ENCODE measurements around the gene RAB3B.

Gene RAB3B

DNA sequence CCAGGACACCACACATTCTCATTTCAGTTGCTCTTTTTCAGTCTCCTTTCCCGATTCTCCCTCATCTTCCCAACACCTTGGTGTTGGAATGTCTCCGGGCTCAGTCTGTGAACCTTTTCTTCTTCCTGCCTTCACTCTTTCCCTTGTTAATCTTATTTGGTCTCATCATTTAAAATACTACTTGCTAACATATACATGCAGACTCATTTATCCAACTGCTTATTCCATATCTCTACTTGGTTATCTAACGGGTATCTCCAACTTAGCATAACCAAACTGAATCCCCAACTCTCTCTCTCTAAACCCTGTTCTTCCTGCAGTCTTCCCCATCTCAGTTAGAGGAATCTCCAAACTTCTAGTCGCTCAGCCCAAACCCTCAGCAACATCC lies 26.2 kb downstream of the RAB3B start:
- in situ Hi-C loops (cut with HindIII; ENCODE audit: low sequenced_read_pairs), result no loop called here
- no peak for DNase-seq (ENCODE audit: low read depth)
- no peak overlapping the region for H3K4me3 ChIP-seq (ENCODE audit: low read depth, low read length)
- TF ChIP-seq, protein P1, sequence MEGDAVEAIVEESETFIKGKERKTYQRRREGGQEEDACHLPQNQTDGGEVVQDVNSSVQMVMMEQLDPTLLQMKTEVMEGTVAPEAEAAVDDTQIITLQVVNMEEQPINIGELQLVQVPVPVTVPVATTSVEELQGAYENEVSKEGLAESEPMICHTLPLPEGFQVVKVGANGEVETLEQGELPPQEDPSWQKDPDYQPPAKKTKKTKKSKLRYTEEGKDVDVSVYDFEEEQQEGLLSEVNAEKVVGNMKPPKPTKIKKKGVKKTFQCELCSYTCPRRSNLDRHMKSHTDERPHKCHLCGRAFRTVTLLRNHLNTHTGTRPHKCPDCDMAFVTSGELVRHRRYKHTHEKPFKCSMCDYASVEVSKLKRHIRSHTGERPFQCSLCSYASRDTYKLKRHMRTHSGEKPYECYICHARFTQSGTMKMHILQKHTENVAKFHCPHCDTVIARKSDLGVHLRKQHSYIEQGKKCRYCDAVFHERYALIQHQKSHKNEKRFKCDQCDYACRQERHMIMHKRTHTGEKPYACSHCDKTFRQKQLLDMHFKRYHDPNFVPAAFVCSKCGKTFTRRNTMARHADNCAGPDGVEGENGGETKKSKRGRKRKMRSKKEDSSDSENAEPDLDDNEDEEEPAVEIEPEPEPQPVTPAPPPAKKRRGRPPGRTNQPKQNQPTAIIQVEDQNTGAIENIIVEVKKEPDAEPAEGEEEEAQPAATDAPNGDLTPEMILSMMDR (IDR thresholded peaks at IDR 0.05; ENCODE audit: low read depth, low read length, missing control alignments), result no peak

DNA sequence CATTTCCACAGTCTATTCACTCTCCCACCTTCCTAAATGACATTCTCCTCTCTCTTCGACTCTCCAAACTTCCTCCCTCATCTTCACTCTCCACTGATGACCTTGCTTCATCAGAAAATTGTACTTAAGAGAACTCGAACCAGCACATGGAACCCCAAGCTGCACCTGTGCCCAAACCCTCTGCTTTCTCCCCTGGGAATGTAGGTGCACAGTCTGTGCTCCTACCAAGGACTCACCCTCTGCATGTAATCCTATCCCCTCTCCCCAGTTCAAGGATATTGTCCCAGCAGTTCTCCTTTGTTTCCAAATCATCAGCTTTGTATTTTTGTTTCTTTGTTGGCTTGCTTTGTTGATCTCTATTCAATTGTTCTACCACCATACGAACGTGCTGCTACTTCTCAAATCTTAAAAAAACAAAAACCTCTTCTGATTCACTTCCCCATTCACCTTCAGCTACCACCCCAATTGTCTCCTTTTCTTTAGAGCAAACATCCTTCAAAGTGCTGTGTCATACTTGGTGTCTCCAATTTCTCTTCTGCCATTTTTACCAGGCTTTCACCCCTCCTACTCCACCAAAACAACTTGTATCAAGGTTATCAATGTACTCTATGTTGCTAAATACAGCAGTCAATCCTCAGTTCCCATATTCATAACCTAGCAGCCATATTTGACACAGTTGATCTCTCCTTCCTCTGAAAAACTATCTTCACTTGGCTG lies 26.8 kb downstream of the RAB3B start:
- TF ChIP-seq, protein P1 (IDR thresholded peaks at IDR 0.05; ENCODE audit: low read depth, low read length, missing control alignments), result no peak
- DNase-seq (ENCODE audit: low read depth), result no peak
- in situ Hi-C loops (cut with HindIII; ENCODE audit: low sequenced_read_pairs), result no loop called here
- no peak overlapping the region for H3K4me3 ChIP-seq (ENCODE audit: low read depth, low read length)

DNA sequence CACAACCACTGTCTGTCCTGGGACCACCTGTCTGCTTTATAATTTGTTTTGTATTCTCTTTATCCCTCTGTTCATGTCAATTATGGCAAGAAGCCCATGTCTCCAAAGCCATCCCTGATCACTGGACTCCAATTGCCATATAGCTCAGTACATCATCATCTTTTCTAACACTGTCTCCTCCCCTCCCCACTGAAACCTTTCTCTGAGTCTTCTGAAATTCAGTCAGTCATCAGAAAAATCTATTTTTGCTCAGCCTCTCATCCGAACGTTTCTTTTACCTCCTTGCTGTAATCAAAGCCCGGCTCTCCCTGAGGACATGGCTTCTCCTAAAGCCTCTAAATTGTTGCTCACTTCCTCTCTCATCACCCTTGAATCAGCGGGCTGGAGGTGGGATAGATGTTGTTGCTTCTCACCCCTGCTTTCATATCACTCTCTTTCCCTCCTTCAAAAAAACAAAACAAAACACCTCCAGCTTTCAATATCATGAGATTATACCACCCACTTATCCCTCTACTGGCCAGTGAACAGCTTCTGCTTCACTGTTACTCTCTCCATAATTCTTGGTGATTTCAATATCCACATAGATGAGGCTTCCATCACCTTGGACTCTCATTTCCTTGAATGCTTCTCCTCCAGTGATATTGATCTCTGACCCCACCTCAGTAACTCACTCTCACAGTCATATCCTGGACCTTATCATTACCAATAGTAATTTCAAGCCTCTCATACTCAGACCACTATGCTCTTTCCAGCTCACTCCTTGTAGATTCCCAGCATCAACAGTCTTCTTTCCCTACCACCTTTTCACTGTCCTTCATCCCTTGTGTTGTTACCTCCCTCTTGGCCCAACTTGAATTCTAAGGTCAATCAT lies 27.8 kb downstream of the RAB3B start:
- TF ChIP-seq, protein P1 (IDR thresholded peaks at IDR 0.05; ENCODE audit: low read depth, low read length, missing control alignments), result no peak
- no peak overlapping the region for H3K4me3 ChIP-seq (ENCODE audit: low read depth, low read length)
- in situ Hi-C loops (cut with HindIII; ENCODE audit: low sequenced_read_pairs), result no loop called here
- no peak for DNase-seq (ENCODE audit: low read depth)

DNA sequence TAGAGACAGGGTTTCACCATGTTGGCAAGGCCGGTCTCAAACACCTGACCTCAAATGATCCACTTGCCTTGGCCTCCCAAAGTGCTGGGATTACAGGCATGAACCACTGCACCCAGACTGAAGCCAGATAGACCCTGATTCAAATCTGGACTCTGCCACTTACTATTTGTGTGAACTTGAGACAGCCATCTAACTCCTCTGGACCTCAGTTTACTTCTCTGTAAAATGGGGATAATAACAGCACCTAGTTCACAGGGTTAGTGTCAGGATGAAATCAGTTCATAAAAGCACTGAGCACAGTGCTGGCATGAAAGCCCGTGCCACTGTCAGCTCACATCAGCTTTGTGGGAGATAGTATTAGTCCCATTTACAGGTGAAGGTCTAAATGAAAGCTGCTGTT lies 28.5 kb downstream of the RAB3B start:
- no peak for DNase-seq (ENCODE audit: low read depth)
- in situ Hi-C loops (cut with HindIII; ENCODE audit: low sequenced_read_pairs), result no loop called here
- TF ChIP-seq, protein P1 (IDR thresholded peaks at IDR 0.05; ENCODE audit: low read depth, low read length, missing control alignments), result no peak

DNA sequence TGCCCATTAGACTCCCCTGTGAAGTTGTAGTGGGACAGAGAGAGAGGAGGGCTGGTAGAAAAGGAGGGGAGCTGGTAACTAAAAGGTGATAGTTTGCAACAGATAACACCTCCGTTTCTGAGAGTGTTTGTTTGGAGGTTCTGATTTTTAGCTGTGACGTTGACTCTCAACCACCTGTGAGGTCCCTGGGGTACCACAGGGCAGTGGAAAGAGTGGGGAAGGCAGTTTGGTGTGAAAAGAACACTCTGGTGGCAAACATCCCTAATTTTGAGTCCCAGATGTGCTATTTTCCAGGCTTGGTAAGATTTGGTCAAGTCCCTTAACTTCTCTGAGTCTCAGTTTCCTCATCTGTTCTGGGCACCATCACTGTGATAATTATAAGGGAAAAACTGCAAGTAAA lies 29.3 kb downstream of the RAB3B start:
- no peak overlapping the region for H3K4me3 ChIP-seq (ENCODE audit: low read depth, low read length)
- no peak for DNase-seq (ENCODE audit: low read depth)
- in situ Hi-C loops (cut with HindIII; ENCODE audit: low sequenced_read_pairs), result no loop called here
- TF ChIP-seq, protein P1 (IDR thresholded peaks at IDR 0.05; ENCODE audit: low read depth, low read length, missing control alignments), result no peak

More for the DNA sequence above, 28.5 kb downstream of the RAB3B start:
- H3K4me3 ChIP-seq (ENCODE audit: low read depth, low read length), result no peak overlapping the region

DNA sequence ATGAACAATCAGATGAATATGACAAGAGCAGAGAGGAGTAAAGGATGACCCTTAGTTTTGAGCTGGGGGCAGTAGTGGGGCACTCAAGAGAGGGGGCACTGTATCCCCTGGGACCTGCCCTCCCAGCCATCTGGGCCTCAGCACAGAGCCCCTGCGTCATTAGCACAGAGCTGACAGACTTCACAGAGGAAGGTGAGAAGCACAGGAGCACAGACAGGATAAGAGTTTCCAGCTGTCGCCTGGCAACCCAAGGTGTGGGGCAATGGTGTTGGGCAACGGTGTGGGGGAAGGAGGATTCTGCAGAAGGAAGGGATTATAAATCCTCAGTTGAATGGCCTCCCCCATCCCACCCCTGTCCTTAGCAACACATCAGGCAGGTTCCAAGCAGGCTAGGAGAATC lies 30.2 kb downstream of the RAB3B start:
- TF ChIP-seq, protein P1 (IDR thresholded peaks at IDR 0.05; ENCODE audit: low read depth, low read length, missing control alignments), result no peak
- H3K4me3 ChIP-seq (ENCODE audit: low read depth, low read length), result no peak overlapping the region
- DNase-seq (ENCODE audit: low read depth), result no peak
- in situ Hi-C loops (cut with HindIII; ENCODE audit: low sequenced_read_pairs), result no loop called here
